ENCODE results near the gene CHI3L2.

DNA sequence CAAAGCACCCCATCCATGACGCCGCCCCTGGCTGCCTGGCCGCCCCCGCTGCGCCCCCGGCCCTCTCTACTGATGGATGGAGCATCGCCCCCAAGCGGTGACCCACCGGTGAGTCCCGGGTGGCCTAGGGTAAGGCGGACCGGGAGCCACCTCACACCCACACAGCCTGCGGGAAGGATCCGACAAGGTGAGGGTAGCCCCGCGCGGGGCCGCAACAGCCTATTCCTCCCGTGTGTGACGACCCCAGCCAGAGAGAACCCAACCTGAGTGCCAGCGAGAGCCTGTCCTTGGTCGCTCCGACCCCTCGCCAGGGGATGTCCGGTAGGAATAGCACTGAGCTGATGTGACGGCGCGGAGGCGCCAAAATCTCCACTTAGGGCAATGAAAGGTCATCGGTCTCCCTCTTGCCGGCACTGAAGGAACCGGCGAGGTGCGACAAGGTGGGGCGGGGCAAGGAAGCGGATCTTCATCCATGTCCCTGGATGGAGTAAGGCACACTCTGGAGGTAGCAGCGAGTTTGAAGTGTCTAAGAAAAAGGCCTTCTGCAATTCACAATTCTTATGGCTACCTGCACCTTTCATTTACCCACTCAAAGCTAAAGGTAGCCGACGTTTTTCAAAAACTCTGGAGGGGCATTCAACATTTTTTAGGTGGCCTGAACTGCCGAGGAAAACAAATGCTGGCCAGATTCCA is 43.4 kb downstream of the CHI3L2 start:
- TF ChIP-seq POLR2A (IDR thresholded peaks at IDR 0.05; ENCODE audit: low read depth, low read length) (no peak), TAF1 (IDR thresholded peaks at IDR 0.05; ENCODE audit: borderline replicate concordance, low read depth, low read length) (no peak)

Measured in GM12892 (cell line).